ENCODE data around the gene P2RY11.

P2RY11 gene

GRCh38 chr19:10158071-10158470 lies 46.6 kb downstream of the P2RY11 start:
- WGBS, 2 experiments = 96% methylated on average over 8 of the region's 8 CpGs
- Histone ChIP-seq H3K4me3 (ENCODE audit: insufficient read depth, low read depth, low read length) (no peak overlapping the region), H3K27me3 (ENCODE audit: control insufficient read depth, insufficient read depth, low read length, poor library complexity, severe bottlenecking) (no peaks in the 10 kb centered on the region), H3K4me1 (ENCODE audit: control insufficient read depth, insufficient read depth, low read length) (no peaks in the 10 kb centered on the region), H3K9me3 (ENCODE audit: control insufficient read depth, low read length) (no peaks in the 10 kb centered on the region), H3K27ac (ENCODE audit: insufficient read depth, low read depth, low read length, poor library complexity, severe bottlenecking) (no peak overlapping the region), H3K36me3 (ENCODE audit: control insufficient read depth, insufficient read depth, low read length) (peaks cover 80% of the 10 kb centered on the region)

DNA sequence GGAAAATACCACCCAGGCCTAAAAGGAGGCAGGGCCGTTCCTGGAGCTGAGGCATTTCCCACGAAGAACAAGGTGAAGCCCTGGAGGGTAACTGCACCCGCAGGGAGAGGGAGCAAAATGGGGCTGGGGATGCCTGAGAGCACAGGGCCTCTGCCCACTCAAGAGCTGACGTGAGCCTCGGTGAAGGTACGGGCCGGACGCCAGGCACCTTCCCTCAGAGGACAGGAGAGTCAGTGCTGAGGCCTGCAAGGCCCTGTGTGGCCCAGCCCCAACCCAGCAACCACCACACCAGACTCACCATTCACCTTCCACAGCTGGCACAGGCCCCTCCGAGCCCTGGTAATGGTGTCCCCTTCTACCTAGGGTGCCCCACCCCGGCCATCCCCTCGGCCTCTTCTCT lies 47.0 kb downstream of the P2RY11 start:
- WGBS, 2 experiments = 95% methylated on average over 11 of the region's 11 CpGs
- no peaks in the 10 kb centered on the region for H3K27me3 ChIP-seq (ENCODE audit: control insufficient read depth, insufficient read depth, low read length, poor library complexity, severe bottlenecking)

DNA sequence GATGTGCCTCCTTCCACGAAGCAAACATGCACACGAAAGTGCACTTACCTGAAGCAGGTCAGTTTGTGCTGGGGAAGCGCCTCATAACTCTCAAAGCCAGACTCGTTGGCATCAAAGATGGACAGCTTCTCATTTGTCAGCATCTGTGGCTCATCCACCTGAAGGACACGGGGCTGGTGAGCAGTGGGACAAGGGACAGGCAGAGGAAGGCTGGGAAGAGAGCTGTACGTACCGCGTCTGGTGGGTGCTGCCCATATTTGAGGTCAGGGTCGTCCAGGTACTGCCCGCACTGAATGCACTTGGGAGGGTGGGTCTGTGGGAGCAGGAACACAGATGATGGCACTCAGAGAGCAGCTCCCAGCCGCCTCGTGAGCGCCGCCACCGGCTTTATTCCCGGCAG lies 48.1 kb downstream of the P2RY11 start:
- H3K36me3 ChIP-seq (ENCODE audit: control insufficient read depth, insufficient read depth, low read length) = peaks cover 78% of the 10 kb centered on the region
- WGBS, 2 experiments = 96% methylated on average over 16 of the region's 16 CpGs
- H3K27me3 ChIP-seq (ENCODE audit: control insufficient read depth, insufficient read depth, low read length, poor library complexity, severe bottlenecking) = no peaks in the 10 kb centered on the region
- H3K9me3 ChIP-seq (ENCODE audit: control insufficient read depth, low read length) = no peaks in the 10 kb centered on the region
- no peak overlapping the region for H3K4me3 ChIP-seq (ENCODE audit: insufficient read depth, low read depth, low read length)
- no peaks in the 10 kb centered on the region for H3K4me1 ChIP-seq (ENCODE audit: control insufficient read depth, insufficient read depth, low read length)
- no peak overlapping the region for H3K27ac ChIP-seq (ENCODE audit: insufficient read depth, low read depth, low read length, poor library complexity, severe bottlenecking)

More for the DNA sequence above, 47.0 kb downstream of the P2RY11 start:
- Histone ChIP-seq H3K4me3 (ENCODE audit: insufficient read depth, low read depth, low read length) (no peak overlapping the region), H3K9me3 (ENCODE audit: control insufficient read depth, low read length) (no peaks in the 10 kb centered on the region), H3K27ac (ENCODE audit: insufficient read depth, low read depth, low read length, poor library complexity, severe bottlenecking) (no peak overlapping the region), H3K36me3 (ENCODE audit: control insufficient read depth, insufficient read depth, low read length) (peaks cover 83% of the 10 kb centered on the region), H3K4me1 (ENCODE audit: control insufficient read depth, insufficient read depth, low read length) (no peaks in the 10 kb centered on the region)

- no peaks in the 10 kb centered on the region for H3K27me3 ChIP-seq (ENCODE audit: control insufficient read depth, insufficient read depth, low read length, poor library complexity, severe bottlenecking)
- no peaks in the 10 kb centered on the region for H3K9me3 ChIP-seq (ENCODE audit: control insufficient read depth, low read length)
- H3K27ac ChIP-seq (ENCODE audit: insufficient read depth, low read depth, low read length, poor library complexity, severe bottlenecking) = no peak overlapping the region
- 97% methylated on average over 2 of the region's 3 CpGs for WGBS, 2 experiments
- H3K4me1 ChIP-seq (ENCODE audit: control insufficient read depth, insufficient read depth, low read length) = no peaks in the 10 kb centered on the region
- H3K4me3 ChIP-seq (ENCODE audit: insufficient read depth, low read depth, low read length) = no peak overlapping the region
- peaks cover 60% of the 10 kb centered on the region for H3K36me3 ChIP-seq (ENCODE audit: control insufficient read depth, insufficient read depth, low read length)
Observed at GRCh38 chr19:10163536-10163935, 52.0 kb downstream of the P2RY11 start.
